Measurements from ENCODE around the gene AKR7A3. TPM values are rescaled to one million over a fixed set of nuclear protein-coding genes. Genes with fewer than 3 reads are reported as not detected.
A peak's percentile ranks its signal among the peaks of the same experiment; 100 is the strongest.

Gene AKR7A3
- total RNA-seq, 1 donor from 2014 or later: 0.96 TPM

- no peak for DNase-seq (ENCODE audit: low spot score)
Measured at GRCh38 chr1:19255288-19255687, 33.3 kb downstream of the AKR7A3 start.

- DNase-seq (ENCODE audit: low spot score): no peak
Measured at GRCh38 chr1:19254416-19254815, 34.2 kb downstream of the AKR7A3 start.

GRCh38 chr1:19251305-19252196 is 37.0 kb downstream of the AKR7A3 start, which contains the start of the genes EMC1 and MRTO4:
Gene EMC1 (minus strand): TSS chr1:19251524. CDS start chr1:19251509, 15 bp downstream.
Gene MRTO4 (plus strand): TSS chr1:19251805. CDS start chr1:19251836, 31 bp downstream.
- DNase-seq (ENCODE audit: low spot score): peak; percentile 88

- no peak for DNase-seq (ENCODE audit: low spot score)
Measured at GRCh38 chr1:19250629-19251304, 37.8 kb downstream of the AKR7A3 start.

- peak; percentile 57 for DNase-seq (ENCODE audit: low spot score)
Measured at GRCh38 chr1:19240673-19241538, 47.7 kb downstream of the AKR7A3 start.

- DNase-seq (ENCODE audit: low spot score): no peak
Measured at GRCh38 chr1:19239876-19240275, 48.7 kb downstream of the AKR7A3 start.

GRCh38 chr1:19234224-19234623 is 54.3 kb downstream of the AKR7A3 start:
- no peak for DNase-seq (ENCODE audit: low spot score)

Other genes with a start within 250 kb of the AKR7A3 start
- gene UBR4, start 78.5 kb downstream of the AKR7A3 start, total RNA-seq (ENCODE audit: insufficient read depth, low replicate concordance): 124 TPM
- 51.0 TPM for gene EMC1, start 37.2 kb downstream of the AKR7A3 start, total RNA-seq (ENCODE audit: insufficient read depth, low replicate concordance)
- 14.7 TPM for gene MRTO4, start 37.0 kb downstream of the AKR7A3 start, total RNA-seq (ENCODE audit: insufficient read depth, low replicate concordance)
- gene AKR7A2, start 23.4 kb upstream of the AKR7A3 start, total RNA-seq (ENCODE audit: insufficient read depth, low replicate concordance): 38.0 TPM
- 9.4 TPM for gene SLC66A1, start 23.6 kb upstream of the AKR7A3 start, total RNA-seq (ENCODE audit: insufficient read depth, low replicate concordance)
- gene CAPZB, start 196.8 kb upstream of the AKR7A3 start, total RNA-seq (ENCODE audit: insufficient read depth, low replicate concordance): 77.0 TPM